GM21825 (cell line): ENCODE results near the gene TPRN.

Experiments
- ATAC-seq: cut with Tn5 transposase; IDR thresholded peaks from one replicate; pipeline ENCODE4 v1.9.1; 2021; ENCODE audit warnings: mild to moderate bottlenecking, moderate library complexity; ENCODE audit not compliant: unreplicated experiment

The TPRN gene

GRCh38 chr9:137191245-137191644 lies 9.3 kb downstream of the TPRN start:
- ATAC-seq, result no peak

DNA sequence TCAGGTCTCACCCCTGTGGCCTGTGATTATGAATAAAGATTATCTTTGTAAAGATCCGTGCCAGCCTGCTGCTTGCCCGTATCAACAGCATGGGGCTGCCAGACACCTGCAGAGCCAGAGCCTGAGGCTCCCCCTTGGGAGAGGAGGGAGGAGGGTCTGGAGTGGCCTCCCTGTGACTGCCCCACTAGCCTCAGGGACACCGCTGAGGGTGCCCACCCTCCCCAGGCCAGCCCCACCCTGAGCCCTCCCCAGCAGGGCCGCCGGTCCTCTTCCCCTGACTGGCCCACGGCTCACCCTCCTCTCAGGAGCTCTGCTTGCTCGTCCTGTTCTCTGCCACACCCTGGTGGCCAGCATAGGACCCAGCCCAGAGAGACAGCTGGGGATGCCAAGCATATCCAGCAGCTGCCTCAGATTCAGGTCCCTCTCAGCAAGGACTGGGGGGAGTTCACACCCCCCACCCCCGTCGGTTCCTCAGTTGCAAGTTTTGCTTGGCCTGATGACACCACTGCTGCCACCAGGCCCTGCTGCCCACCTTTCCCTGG lies 10.2 kb downstream of the TPRN start:
- ATAC-seq, result no peak

DNA sequence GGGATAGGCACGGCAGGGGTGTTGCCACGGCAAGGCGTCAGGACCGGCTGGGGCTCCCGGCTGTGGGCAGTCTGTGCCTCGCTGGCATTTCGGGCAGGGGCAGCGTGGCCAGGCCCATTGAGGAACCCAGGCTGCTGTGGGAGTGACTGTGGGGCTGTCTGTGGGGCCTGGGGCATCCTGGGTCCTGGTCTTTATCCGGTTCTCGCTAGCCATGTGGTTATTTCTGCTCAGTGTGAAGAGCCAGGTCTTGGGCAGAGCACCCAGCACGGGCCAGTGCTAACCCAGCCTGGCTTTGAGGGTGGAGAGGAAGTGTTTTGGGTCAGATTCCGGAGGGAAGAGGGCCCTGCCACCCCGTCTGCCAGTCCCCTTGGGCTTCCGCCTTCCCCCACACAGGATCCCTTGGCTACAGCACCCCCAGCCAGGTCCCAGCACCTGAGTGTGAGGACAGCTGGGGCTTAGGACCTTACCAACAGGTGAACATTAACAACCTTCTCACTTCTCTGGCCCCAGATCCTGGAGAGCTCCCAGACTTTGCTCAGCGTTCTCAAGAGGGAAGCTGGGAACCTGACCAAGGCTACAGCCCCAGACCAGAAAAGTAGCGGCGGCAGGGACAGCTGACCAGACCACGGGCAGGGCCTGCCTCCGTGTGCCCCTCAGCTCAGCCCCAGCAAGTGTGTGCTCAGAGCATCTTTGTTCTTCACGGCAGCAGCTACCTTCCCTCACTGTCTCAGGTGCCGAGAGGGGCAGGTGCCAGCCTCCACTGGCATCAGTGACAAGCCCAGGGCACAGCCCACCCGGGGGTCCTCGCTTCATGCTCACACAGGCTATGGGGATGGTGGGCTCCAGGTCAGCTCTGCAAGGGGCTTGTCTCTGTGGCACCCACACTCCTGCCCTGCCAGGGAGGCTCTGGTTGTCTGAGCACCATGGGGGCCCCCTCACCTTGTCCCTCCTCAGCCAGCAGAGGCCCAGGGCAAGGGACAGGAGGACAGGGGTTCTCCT lies 10.9 kb downstream of the TPRN start:
- ATAC-seq, result no peak

- ATAC-seq, result peak; percentile 66
Measured at GRCh38 chr9:137188490-137189296, 11.8 kb downstream of the TPRN start, which contains the start of the genes ANAPC2 and SSNA1. Gene ANAPC2, minus strand, starts transcription at chr9:137188560. Its CDS starts 28 bp downstream, at chr9:137188532. Gene SSNA1, plus strand, starts transcription at chr9:137188676. Its CDS starts 51 bp downstream, at chr9:137188727.

DNA sequence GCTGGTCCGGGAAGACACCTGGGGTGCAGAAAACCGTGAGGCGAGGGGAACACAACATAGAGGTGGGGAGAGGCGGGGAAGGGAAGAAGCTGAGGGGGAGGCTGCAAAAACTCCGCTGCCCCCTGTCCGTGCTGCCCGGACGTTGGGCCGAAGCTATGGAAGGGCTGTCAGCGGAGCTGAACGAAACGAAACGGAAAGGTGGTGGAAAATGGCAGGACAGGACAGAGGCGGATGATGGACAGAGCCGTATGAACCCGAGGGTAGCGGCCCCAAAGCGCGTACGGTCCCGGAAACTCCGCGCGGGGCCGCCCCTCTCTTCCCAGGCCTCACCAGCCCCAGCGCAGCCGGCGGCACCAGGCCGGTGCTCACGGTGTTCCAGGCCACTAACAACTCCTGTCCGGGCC lies 12.5 kb downstream of the TPRN start:
- no peak for ATAC-seq

GRCh38 chr9:137187386-137187785 lies 13.2 kb downstream of the TPRN start:
- no peak for ATAC-seq

DNA sequence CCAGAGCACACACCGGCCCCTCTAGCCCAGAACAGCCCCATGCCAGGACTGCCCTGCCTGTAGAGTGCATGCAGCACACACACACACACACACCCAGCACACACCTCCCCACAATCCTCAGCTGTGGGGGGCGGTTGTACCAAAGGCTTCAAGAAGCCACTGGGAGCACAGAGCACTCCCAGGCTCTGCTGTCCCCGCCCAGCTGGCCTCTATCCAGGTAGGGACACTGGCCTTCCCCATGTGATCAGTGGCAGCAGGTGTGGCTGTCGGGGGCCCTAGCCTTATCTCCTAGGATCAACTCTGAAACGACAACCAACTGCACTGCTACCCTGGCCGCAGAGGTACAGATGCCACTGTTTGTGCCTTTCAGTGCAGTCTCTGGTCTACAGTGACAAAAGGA lies 14.2 kb downstream of the TPRN start:
- no peak for ATAC-seq

GRCh38 chr9:137185921-137186320 lies 14.6 kb downstream of the TPRN start:
- ATAC-seq, result no peak

- no peak for ATAC-seq
Measured at GRCh38 chr9:137184881-137185660, 15.5 kb downstream of the TPRN start.

- ATAC-seq, result no peak
Measured at GRCh38 chr9:137183980-137184595, 16.5 kb downstream of the TPRN start.

DNA sequence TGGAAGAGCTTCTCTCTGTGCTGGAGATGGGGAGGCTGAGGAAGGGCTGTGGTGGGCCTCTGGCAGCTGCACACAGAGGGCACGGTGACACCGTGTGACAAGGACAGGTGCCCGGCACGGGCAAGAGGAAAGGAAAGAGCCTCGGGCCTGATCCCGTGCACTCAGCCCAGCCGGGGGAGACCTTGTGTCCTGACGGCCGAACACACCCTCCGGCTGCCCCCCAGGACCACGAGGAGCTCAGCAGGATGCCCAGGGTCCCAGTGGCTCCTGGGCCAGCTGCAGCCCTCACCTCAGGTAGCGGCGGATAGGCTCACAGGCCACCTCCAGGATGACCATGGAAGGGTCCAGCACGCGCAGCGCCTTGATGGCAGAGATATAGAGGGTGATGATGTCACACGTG lies 17.7 kb downstream of the TPRN start:
- ATAC-seq, result no peak

GRCh38 chr9:137181680-137182079 lies 18.9 kb downstream of the TPRN start:
- ATAC-seq, result no peak

- no peak for ATAC-seq
Measured at GRCh38 chr9:137180491-137180890, 20.1 kb downstream of the TPRN start.

- no peak for ATAC-seq
Measured at GRCh38 chr9:137179761-137180160, 20.8 kb downstream of the TPRN start.

DNA sequence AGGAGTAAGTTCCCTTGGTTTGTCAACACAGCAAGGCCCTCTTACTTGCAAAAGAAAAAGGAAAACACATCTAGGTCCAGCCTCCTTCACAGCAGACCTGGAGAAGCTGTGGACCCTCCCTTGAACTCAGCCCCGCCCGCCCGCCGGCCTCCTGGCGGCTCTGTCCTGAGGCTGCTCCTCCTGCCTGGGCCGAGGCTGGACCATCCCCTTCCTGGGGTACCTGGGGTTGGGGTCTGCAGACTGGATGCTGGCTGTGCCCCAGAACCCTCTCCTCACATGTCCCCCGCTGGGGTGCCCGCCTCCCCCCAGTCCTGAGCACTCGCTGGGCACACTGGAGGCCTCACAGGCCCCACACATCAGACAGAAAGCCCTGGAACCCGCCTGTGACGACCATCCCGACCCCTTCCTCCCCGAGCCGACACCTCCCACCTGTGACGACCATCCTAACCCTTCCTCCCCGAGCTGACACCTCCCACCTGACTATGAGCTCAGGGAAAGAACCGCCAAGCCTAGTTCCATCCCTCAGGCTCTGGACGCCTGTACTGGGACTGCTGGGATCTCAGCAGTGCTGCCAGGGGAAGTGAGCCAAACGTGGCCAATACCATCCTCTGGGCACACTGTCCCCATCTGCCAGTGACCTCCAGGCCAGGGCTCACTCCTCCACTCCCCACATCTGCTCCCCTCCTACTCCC lies 21.5 kb downstream of the TPRN start:
- ATAC-seq, result no peak

DNA sequence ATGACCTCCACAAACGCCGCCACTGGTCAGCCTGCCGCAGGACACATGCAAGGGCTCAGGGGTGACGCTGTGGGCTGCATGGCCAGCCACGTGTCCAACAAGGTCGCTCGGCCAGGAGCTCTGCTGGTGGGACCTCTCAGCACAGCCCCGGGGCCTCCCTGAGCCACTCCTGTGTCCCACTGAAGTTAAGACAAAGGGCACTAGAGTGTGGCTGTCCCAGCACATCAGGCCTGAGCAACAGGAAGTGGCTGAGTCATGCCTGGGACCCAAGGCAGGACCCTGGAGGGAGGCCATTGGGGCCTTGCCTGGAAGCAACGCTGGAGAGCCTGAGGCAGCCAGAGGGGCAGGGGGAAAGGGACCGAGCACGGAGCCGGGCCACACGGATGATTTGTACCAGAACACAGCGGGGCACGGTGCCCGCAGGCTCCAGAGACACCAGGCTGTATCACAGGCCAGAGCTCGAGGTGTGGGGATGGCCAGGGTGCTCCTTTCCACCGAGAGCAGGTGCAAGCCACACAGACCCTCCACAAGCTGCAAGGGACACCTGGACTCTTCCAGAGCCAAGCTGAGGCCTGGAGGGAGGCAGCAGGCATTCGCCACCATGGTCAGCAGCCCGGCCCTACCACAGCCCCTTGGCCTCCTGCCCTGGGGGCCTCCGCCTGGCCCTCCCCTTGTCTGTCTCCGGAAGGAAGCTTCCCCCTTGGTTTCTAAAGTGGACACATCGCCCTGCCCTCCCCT lies 22.2 kb downstream of the TPRN start:
- no peak for ATAC-seq

DNA sequence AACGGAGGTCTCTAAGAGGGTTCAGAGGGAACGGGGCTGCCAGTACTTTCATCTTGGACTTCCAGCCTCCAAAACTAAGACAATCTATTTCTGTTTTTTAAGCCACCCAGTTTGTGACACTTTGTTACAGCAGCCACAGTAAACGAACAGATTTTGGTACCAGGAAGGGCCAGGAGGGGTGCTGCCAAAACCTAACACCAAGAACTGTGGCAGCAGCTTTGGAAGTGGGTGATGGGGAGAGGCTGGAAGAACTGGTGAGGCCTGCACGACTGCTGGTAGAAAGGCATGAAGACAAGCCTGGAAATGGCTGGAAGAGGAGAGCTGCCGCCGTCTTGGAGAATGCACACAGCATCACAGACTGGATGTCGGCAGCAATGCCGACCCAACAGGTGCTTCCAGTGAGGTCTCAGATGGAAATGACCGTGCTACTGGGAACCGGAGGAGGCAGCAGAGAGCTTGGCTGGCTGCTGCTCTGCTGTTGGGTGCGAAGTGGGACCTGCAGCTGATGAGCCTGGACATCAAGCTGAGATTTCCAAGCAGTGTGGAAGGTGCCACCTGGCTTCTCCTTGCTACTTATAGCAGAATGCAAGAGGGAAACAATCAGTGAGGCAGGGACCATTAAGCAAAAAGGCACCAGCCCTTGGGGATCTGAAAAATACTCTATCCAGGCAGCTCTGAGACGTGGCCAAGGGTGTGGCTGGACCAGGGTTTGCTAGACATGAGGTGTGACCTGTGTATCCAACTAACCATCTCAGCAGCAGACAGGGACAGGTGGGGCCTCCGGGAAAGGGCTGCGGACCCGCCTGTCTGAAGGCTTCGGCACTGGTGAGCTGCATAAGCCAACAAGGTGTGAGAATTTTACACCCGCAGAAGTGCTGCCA lies 24.0 kb downstream of the TPRN start:
- no peak for ATAC-seq
